K562 (cell line): ENCODE measurements around the gene AFF3. TPM values are rescaled to one million over a fixed set of nuclear protein-coding genes. Genes with fewer than 3 reads are reported as not detected.

ENCODE experiments used
- ATAC-seq: fragments of 200-7000 bp; cut with Tn5 transposase; 3 replicates; pipeline ENCODE4 v1.9.1; 2020; ENCODE audit warnings: moderate library complexity
- BruUV-seq: library from RNA; stranded (reverse); fragments of 400-500 nt; replicated peaks from 2 replicates; lab custom pipeline; 2021; lab: Mats Ljungman, UMichigan
- CTCF ChIA-PET: fragments of 300-600 bp; formaldehyde crosslinking; extraction: SDS; loops from one replicate; lab custom pipeline; 2021; ENCODE audit warnings: low intra/inter-chr PET ratio; lab: Yijun Ruan, JAX
- POLR2A ChIA-PET: fragments of 300-600, 350-650 bp; sonication (Branson Sonifier 250); formaldehyde crosslinking; extraction: SDS; loops from one replicate; lab custom pipeline; 2021; ENCODE audit warnings: antibody characterized with exemption, inconsistent platforms; lab: Yijun Ruan, JAX
- DNase-seq, 4 experiments: peaks; one replicate each; pipeline versions ENCODE4 v3.0.0 to v3.0.0-alpha.2; 2011 to 2018; ENCODE audit warnings: low spot score in 3 of 4, mixed read lengths in 3 of 4; ENCODE audit errors: extremely low read depth in 1 of 4
- FAIRE-seq: peaks from 2 replicates; lab custom pipeline; 2011; peaks lifted over from hg19 to GRCh38; lab: Jason Lieb, UNC
- H2AFZ ChIP-seq: 2 replicates; pipeline ENCODE4 v1.6.0; 2011; ENCODE audit warnings: low read depth, low read length, control low read depth, inconsistent platforms
- H3K27ac ChIP-seq: fragments of 200-600 bp; 3 replicates; pipeline ENCODE4 v1.8.0; 2011; ENCODE audit warnings: low read depth, mild to moderate bottlenecking, control low read depth, inconsistent platforms, low read length, moderate library complexity, mixed read lengths; ENCODE audit errors: extremely low read depth
- H3K27me3 ChIP-seq, 2 experiments: fragments of 300-600 bp in 1 of 2; 2 replicates in 1 of 2; 3 replicates in 1 of 2; pipeline versions ENCODE4 v1.6.0 to v1.8.0; 2011; ENCODE audit warnings: inconsistent platforms in 2 of 2, low read length in 2 of 2, mild to moderate bottlenecking in 1 of 2, mixed read lengths in 1 of 2, moderate library complexity in 1 of 2; ENCODE audit not compliant: control insufficient read depth in 2 of 2, insufficient read depth in 2 of 2
- H3K36me3 ChIP-seq: fragments of 300-600 bp; 3 replicates; pipeline ENCODE4 v1.8.0; 2011; ENCODE audit warnings: mild to moderate bottlenecking, low read length, inconsistent platforms; ENCODE audit not compliant: control insufficient read depth, insufficient read depth
- H3K4me1 ChIP-seq, 2 experiments: fragments of 200-600 bp in 1 of 2; replicated peaks in 1 of 2; 2 replicates in 1 of 2; 3 replicates in 1 of 2; pipeline versions ENCODE4 v1.5.1 to v1.8.0; 2011; ENCODE audit warnings: inconsistent platforms in 2 of 2, low read length in 2 of 2, mild to moderate bottlenecking in 1 of 2, mixed read lengths in 1 of 2, moderate library complexity in 1 of 2; ENCODE audit not compliant: control insufficient read depth in 2 of 2, insufficient read depth in 2 of 2
- H3K4me2 ChIP-seq: 2 replicates; pipeline ENCODE4 v1.6.1; 2011; ENCODE audit warnings: low read length, control low read depth, inconsistent platforms, mixed read lengths; ENCODE audit not compliant: insufficient read depth
- H3K4me3 ChIP-seq: fragments of 200-600 bp; sonication (generic), shearing (Covaris generic); 2 replicates; pipeline ENCODE4 v1.5.1; 2016; ENCODE audit warnings: control low read depth, inconsistent platforms
- H3K79me2 ChIP-seq: fragments of 200-600 bp; 3 replicates; pipeline ENCODE4 v1.8.0; 2011; ENCODE audit warnings: low read length, inconsistent platforms; ENCODE audit not compliant: control insufficient read depth, insufficient read depth
- H3K9ac ChIP-seq, 2 experiments: 2 replicates each; pipeline versions ENCODE4 v1.6.0 to v1.6.1; 2011; ENCODE audit warnings: low read depth in 2 of 2, low read length in 2 of 2, control low read depth in 1 of 2, inconsistent platforms in 1 of 2, mild to moderate bottlenecking in 1 of 2, mixed read lengths in 1 of 2; ENCODE audit not compliant: insufficient read depth in 1 of 2
- H3K9me1 ChIP-seq: one replicate; pipeline ENCODE4 v1.6.0; 2011; ENCODE audit warnings: inconsistent platforms, mild to moderate bottlenecking, low read length, moderate library complexity; ENCODE audit not compliant: control insufficient read depth, insufficient read depth
- H3K9me3 ChIP-seq: replicated peaks from 2 replicates; pipeline ENCODE4 v1.5.1; 2011; ENCODE audit warnings: low read depth, low read length, inconsistent platforms; ENCODE audit not compliant: control insufficient read depth, insufficient read depth
- H4K20me1 ChIP-seq: replicated peaks from 2 replicates; pipeline ENCODE4 v1.6.1; 2011; ENCODE audit warnings: low read length, inconsistent platforms, mixed read lengths; ENCODE audit not compliant: control insufficient read depth, insufficient read depth
- POLR2G ChIP-seq: fragments of 200-400 bp; formaldehyde crosslinking; IDR thresholded peaks from 2 replicates; pipeline ENCODE4 v1.6.1; 2017; ENCODE audit warnings: low read depth, mild to moderate bottlenecking, antibody characterized with exemption, low read length, moderate library complexity
- YBX1 ChIP-seq: fragments of 450-650 bp; IDR thresholded peaks from 2 replicates; pipeline ENCODE4 v1.7.1; 2016; ENCODE audit warnings: mild to moderate bottlenecking
- ZNF274 ChIP-seq: IDR thresholded peaks from 2 replicates; pipeline ENCODE4 v1.6.1; 2011; ENCODE audit warnings: low read depth, mild to moderate bottlenecking, low read length, moderate library complexity, borderline replicate concordance
- ZNF668 ChIP-seq: fragments of 250-450 bp; sonication (Bioruptor Pico); IDR thresholded peaks from 2 replicates; pipeline ENCODE4 v1.8.0; 2022; ENCODE audit warnings: mild to moderate bottlenecking, inconsistent platforms
- WGBS: fragments of 100-300 bp; shearing (Covaris generic); methylation state at CpG from one replicate; pipeline ENCODE4 v1.1.6; 2016; ENCODE audit warnings: low coverage, mixed read lengths; ENCODE audit not compliant: insufficient coverage; ENCODE audit errors: missing lambda C conversion rate; 5-methylcytosine and 5-hydroxymethylcytosine counted together
- in situ Hi-C: fragments of 300-500 bp; cut with MboI; formaldehyde crosslinking; loops from 4 replicates; pipeline ENCODE4 v1.15.0; 2018; ENCODE audit warnings: inconsistent platforms, mixed read lengths
- intact Hi-C: fragments of 100-400 bp; cut with micrococcal nuclease; formaldehyde crosslinking; loops from 2 replicates; pipeline ENCODE4 v1.14.2; 2022
- polyA plus RNA-seq, 8 experiments: library from polyadenylated mRNA; depleted of rRNA in 4 of 8; stranded (reverse) in 5 of 8; unstranded in 3 of 8; fragments of >200 nt; fragmentation: Nextera tagmentation in 2 of 8; fragmentation: Illumina TruSeq in 1 of 8; extraction: Ambion mirVana in 2 of 8; extraction: Trizol in 1 of 8; gene quantifications; 2 replicates each; pipeline versions ENCODE4 v1.2.1 to v1.2.3, GENCODE V29; 2011 to 2014; ENCODE audit warnings: inconsistent platforms in 1 of 8, missing spikeins in 1 of 8
- total RNA-seq, 7 experiments: library from RNA; depleted of rRNA in 6 of 7; stranded (reverse); fragments of >200 nt in 6 of 7; fragmentation: Illumina TruSeq in 2 of 7; extraction: Trizol in 2 of 7; gene quantifications; 2 replicates each; pipeline versions ENCODE4 v1.2.1 to v1.2.3, GENCODE V29; 2011 to 2021; ENCODE audit warnings: low replicate concordance in 1 of 7
- TF ChIP-seq, protein P1 (sequence below): sonication (generic); formaldehyde crosslinking; IDR thresholded peaks from 2 replicates; pipeline ENCODE4 v1.8.1; 2023; ENCODE audit warnings: mild to moderate bottlenecking, missing genetic modification reagents, moderate library complexity
- TF ChIP-seq, protein P2 (sequence below), 2 experiments: fragments of 450-650 bp in 1 of 2; sonication (generic) in 1 of 2; formaldehyde crosslinking in 1 of 2; IDR thresholded peaks; 2 replicates each; pipeline versions ENCODE4 v1.7.1 to v1.9.0; 2016 to 2022; ENCODE audit warnings: inconsistent platforms in 1 of 2, mild to moderate bottlenecking in 1 of 2, missing genetic modification reagents in 1 of 2

The AFF3 gene
- total and polyA plus RNA-seq, 9 of the 15 experiments (the other 6 are each of a cell fraction or from before 2014, with no cell fraction given), result 0.02 to 0.11 TPM; not detected in 7

DNA sequence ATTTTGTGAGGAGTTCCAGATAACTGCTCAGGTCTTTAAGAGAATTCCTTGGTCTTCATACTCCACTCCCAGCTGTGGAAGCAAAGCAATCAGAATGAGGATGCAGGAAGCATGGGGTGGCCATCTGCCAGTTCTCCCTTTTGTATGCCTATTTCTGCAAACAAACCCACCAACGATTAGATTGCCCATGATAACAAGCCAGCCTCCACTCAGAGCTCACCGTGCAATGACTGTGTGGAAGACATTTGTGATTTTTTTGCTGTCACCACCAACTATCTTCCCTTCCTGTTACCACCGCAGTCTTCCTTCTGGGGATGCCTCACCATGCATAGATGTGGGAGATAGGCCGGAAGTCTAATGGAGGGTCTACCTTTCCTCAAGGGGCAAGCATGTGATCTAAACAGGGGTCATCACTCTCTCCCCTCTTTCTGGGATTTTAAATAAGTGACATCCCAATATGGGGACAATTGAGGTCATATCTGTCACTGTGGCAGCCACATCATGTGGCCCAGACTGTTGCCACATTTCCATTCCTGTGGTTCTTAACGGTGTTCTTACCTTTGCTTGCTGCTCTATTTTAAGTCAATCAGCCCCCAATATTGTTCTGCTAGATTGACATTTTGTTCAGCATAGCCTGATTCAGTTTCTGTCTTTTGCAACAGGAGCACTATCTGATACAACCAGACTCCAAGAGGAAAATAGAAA, 4.4 kb downstream of the AFF3 start (continued):
- TF ChIP-seq, protein P1, sequence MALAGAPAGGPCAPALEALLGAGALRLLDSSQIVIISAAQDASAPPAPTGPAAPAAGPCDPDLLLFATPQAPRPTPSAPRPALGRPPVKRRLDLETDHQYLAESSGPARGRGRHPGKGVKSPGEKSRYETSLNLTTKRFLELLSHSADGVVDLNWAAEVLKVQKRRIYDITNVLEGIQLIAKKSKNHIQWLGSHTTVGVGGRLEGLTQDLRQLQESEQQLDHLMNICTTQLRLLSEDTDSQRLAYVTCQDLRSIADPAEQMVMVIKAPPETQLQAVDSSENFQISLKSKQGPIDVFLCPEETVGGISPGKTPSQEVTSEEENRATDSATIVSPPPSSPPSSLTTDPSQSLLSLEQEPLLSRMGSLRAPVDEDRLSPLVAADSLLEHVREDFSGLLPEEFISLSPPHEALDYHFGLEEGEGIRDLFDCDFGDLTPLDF (CRISPR knock-in tag), result no peak

DNA sequence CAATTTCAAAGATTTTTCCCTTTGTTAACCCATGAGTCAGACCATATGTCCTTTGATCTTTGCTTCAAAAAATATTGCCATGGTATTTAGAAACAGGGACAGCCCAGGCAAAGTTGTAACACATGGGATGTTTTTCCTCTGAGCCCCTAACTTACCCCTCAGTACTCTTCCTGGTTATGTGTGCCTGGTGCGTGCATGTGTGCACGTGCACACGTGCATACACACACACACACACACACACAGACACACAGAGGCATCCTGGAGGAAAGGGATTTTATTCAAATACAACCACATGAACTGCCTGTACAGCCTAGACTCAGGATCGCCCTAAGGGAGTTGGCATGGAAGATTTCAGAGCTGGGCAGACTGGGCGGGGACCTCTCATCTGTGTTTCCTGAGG, 5.1 kb downstream of the AFF3 start:
- DNase-seq, result no peak
- Histone ChIP-seq H2AFZ (no peak overlapping the region), H3K36me3 (no peaks in the 10 kb centered on the region), H3K27ac (no peak overlapping the region), H3K9ac (no peak overlapping the region), H3K9me1 (no peaks in the 10 kb centered on the region), H3K79me2 (no peaks in the 10 kb centered on the region), H3K4me2 (no peak overlapping the region), H4K20me1 (0 out of 2 replicates have a peak, but pooled peaks cover 6% of the 10 kb centered on the region), H3K9me3 (no peaks in the 10 kb centered on the region), H3K4me1 (no peaks in the 10 kb centered on the region), H3K27me3 (peaks cover 0 to 8% of the 10 kb centered on the region in 2 experiments; a peak in 3 of 5 replicates), H3K4me3 (no peak overlapping the region)
- FAIRE-seq, result no peak
- in situ Hi-C loops (no loop called here), intact Hi-C loops (no loop called here)
- ATAC-seq, result no peak
- ChIA-PET POLR2A (no interaction called here), CTCF (no interaction called here)
- BruUV-seq, result no TSS peak
- WGBS, result 0% methylated on average over 5 of the region's 5 CpGs
- no peak for TF ChIP-seq ZNF668 (CRISPR knock-in tag)
- TF ChIP-seq, protein P2, sequence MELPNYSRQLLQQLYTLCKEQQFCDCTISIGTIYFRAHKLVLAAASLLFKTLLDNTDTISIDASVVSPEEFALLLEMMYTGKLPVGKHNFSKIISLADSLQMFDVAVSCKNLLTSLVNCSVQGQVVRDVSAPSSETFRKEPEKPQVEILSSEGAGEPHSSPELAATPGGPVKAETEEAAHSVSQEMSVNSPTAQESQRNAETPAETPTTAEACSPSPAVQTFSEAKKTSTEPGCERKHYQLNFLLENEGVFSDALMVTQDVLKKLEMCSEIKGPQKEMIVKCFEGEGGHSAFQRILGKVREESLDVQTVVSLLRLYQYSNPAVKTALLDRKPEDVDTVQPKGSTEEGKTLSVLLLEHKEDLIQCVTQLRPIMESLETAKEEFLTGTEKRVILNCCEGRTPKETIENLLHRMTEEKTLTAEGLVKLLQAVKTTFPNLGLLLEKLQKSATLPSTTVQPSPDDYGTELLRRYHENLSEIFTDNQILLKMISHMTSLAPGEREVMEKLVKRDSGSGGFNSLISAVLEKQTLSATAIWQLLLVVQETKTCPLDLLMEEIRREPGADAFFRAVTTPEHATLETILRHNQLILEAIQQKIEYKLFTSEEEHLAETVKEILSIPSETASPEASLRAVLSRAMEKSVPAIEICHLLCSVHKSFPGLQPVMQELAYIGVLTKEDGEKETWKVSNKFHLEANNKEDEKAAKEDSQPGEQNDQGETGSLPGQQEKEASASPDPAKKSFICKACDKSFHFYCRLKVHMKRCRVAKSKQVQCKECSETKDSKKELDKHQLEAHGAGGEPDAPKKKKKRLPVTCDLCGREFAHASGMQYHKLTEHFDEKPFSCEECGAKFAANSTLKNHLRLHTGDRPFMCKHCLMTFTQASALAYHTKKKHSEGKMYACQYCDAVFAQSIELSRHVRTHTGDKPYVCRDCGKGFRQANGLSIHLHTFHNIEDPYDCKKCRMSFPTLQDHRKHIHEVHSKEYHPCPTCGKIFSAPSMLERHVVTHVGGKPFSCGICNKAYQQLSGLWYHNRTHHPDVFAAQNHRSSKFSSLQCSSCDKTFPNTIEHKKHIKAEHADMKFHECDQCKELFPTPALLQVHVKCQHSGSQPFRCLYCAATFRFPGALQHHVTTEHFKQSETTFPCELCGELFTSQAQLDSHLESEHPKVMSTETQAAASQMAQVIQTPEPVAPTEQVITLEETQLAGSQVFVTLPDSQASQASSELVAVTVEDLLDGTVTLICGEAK (IDR thresholded peaks at IDR 0.05), result no peak
- TF ChIP-seq, protein P2 (CRISPR knock-in tag; IDR thresholded peaks at IDR 0.05), result no peak
- TF ChIP-seq ZNF274, result no peak
- TF ChIP-seq YBX1, result no peak
- no peak for TF ChIP-seq POLR2G
